GM12892 (cell line): ENCODE data around the gene NAA11.

Experiments used
- POLR2A ChIP-seq: IDR thresholded peaks from 2 replicates; pipeline ENCODE4 v1.6.1; 2011; ENCODE audit warnings: low read depth, low read length, control low read depth
- POLR2AphosphoS5 ChIP-seq: IDR thresholded peaks from 2 replicates; pipeline ENCODE4 v1.6.1; 2011; ENCODE audit warnings: low read depth, low read length, control low read depth

GRCh38 chr4:79353075-79353474, 27.2 kb upstream of the NAA11 start:
- TF ChIP-seq POLR2A, result no peak
- no peak for TF ChIP-seq POLR2AphosphoS5
